OCI-LY1 (cell line): ENCODE data around the gene ACAA1.

ENCODE experiments used
- H2AFZ ChIP-seq: fragments of 200-600 bp; sonication (generic), shearing (Covaris generic); 2 replicates; pipeline ENCODE4 v1.6.0; 2014; ENCODE audit warnings: antibody characterized with exemption, mild to moderate bottlenecking, low read length
- H3F3A ChIP-seq: fragments of 200-600 bp; sonication (generic), shearing (Covaris generic); 2 replicates; pipeline ENCODE4 v1.6.0; 2014; ENCODE audit warnings: mild to moderate bottlenecking, antibody characterized with exemption, low read length, moderate library complexity; ENCODE audit not compliant: insufficient read depth
- H3K27ac ChIP-seq: fragments of 200-600 bp; sonication (generic); 2 replicates; pipeline ENCODE4 v1.5.1; 2014; ENCODE audit warnings: low read length, mixed run types, mild to moderate bottlenecking, low read depth; ENCODE audit not compliant: poor library complexity, severe bottlenecking
- H3K27me3 ChIP-seq: fragments of 200-600 bp; sonication (generic); 2 replicates; pipeline ENCODE4 v1.6.0; 2014; ENCODE audit warnings: antibody characterized with exemption, mild to moderate bottlenecking, low read length, moderate library complexity; ENCODE audit not compliant: insufficient read depth
- H3K36me3 ChIP-seq: fragments of 200-600 bp; sonication (generic); 2 replicates; pipeline ENCODE4 v1.6.1; 2014; ENCODE audit warnings: mild to moderate bottlenecking, antibody characterized with exemption, low read length, moderate library complexity, mixed read lengths; ENCODE audit not compliant: insufficient read depth
- H3K4me1 ChIP-seq: fragments of 200-600 bp; sonication (generic); 2 replicates; pipeline ENCODE4 v1.5.1; 2014; ENCODE audit warnings: mild to moderate bottlenecking, low read length, moderate library complexity; ENCODE audit not compliant: insufficient read depth, severe bottlenecking
- H3K4me2 ChIP-seq: fragments of 200-600 bp; sonication (generic), shearing (Covaris generic); 2 replicates; pipeline ENCODE4 v1.6.1; 2014; ENCODE audit warnings: low read length
- H3K4me3 ChIP-seq: fragments of 200-600 bp; sonication (generic); 2 replicates; pipeline ENCODE4 v1.5.1; 2014; ENCODE audit warnings: low read length, low read depth, mild to moderate bottlenecking, mixed read lengths; ENCODE audit not compliant: poor library complexity, severe bottlenecking
- H3K79me2 ChIP-seq: fragments of 200-600 bp; shearing (Covaris generic); 2 replicates; pipeline ENCODE4 v1.6.1; 2016; ENCODE audit warnings: mixed run types, low read length, mixed read lengths; ENCODE audit not compliant: insufficient read depth
- H3K9ac ChIP-seq: fragments of 200-600 bp; sonication (generic), shearing (Covaris generic); 2 replicates; pipeline ENCODE4 v1.6.1; 2014; ENCODE audit warnings: mild to moderate bottlenecking, low read length, mixed read lengths
- H3K9me2 ChIP-seq: fragments of 200-600 bp; sonication (generic), shearing (Covaris generic); 2 replicates; pipeline ENCODE4 v1.6.1; 2014; ENCODE audit warnings: low read depth, mild to moderate bottlenecking, low read length, mixed read lengths
- H3K9me3 ChIP-seq: fragments of 200-600 bp; shearing (Covaris generic); 2 replicates; pipeline ENCODE4 v1.6.1; 2014; ENCODE audit warnings: low read length, mixed read lengths
- H4K20me1 ChIP-seq: fragments of 200-600 bp; sonication (generic), shearing (Covaris generic); 2 replicates; pipeline ENCODE4 v1.6.0; 2016; ENCODE audit warnings: mild to moderate bottlenecking, low read length; ENCODE audit not compliant: insufficient read depth
- EZH2 ChIP-seq: fragments of 200-600 bp; sonication (generic), shearing (Covaris generic); IDR thresholded peaks from 2 replicates; pipeline ENCODE4 v1.8.0; 2017; ENCODE audit warnings: borderline replicate concordance, mixed run types, mild to moderate bottlenecking, antibody characterized with exemption, low read length, moderate library complexity, mixed read lengths
- TF ChIP-seq, protein P1 (sequence below): fragments of 200-600 bp; sonication (generic), shearing (Covaris generic); IDR thresholded peaks from 2 replicates; pipeline ENCODE4 v1.5.1; 2017; ENCODE audit warnings: mild to moderate bottlenecking, antibody characterized with exemption, low read length, moderate library complexity, mixed read lengths

ACAA1 gene

DNA sequence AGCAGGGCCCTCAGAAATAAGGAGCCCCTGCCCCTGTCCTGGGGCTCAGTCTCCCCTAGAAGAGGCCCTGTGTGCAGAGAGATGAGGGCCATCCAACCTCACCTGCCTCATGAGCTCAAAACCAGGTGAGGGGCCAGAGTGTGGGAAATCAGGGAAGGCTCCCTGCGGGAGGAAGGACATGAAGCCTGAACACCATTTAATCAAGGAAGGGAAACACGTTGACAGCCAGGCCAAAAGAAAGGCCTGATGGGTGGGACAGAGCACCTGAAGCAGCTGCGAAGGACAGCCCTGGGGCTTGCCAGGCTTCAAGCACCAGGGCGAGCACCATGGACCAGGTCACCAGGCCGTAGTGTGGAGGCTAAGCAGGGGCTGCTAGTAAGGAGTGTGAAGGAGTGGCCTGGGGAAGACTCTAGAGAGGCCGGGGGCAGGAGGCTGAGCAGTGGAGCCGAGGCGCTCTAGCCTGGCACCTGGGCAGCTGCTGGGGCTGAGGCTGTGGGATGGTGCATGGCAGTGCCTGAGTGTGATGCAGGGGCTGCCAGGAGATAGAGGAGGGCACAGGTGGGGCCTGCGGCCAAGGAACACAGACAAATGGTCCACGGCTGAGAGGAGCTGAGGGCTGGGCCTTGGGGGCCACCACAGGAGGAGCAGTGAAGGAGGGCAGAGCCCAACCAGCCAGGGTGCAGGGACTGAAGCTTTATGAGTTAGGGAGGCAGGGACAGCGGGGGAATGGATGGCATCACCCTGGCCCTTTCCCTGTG is 16.1 kb downstream of the ACAA1 start:
- peaks cover 37% of the 10 kb centered on the region for H3K36me3 ChIP-seq

DNA sequence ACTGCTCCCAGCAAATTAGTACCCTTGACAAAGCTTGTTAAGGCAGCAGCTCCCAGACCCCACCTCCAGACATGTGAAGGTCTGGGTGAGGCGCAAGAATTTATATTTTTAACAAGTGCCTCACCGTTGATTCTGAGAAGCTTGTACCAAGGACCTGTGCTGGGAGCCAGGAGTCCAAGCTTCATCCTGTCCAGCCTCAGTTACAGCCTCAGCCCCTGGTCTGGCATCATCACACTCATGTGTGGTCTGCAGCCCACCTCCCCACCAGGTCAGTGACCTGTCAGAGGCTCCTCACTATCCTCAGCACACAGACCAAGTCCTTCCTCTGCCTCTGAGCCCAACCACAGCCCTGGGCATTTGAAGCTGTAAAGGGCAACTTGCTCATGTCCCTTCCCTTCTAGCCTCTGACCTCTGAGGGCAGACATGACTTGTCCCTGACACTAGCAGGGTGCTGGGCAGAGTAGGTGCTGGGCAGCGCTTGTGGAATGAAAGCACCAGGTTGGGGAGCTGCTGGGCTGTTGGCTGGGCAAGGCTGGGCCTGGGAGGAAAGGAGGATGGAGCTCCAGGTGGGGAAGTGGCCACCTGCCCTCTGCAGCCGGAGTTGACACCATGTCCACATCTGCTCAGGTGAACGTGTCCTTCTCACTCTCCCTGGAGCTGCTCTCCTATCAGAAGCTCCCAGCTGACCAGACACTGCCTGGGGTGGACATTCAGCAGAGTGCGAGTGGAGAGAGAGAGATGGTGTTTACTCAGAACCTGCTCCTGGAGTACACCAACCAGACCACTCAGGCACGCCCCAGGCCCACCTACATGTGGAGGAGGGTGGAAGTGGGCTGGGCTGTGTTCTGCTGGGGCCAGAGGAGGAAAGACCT is 16.9 kb downstream of the ACAA1 start:
- H3K4me1 ChIP-seq: no peaks in the 10 kb centered on the region

More for the DNA sequence above, 16.1 kb downstream of the ACAA1 start:
- TF ChIP-seq EZH2: no peak
- TF ChIP-seq, protein P1, sequence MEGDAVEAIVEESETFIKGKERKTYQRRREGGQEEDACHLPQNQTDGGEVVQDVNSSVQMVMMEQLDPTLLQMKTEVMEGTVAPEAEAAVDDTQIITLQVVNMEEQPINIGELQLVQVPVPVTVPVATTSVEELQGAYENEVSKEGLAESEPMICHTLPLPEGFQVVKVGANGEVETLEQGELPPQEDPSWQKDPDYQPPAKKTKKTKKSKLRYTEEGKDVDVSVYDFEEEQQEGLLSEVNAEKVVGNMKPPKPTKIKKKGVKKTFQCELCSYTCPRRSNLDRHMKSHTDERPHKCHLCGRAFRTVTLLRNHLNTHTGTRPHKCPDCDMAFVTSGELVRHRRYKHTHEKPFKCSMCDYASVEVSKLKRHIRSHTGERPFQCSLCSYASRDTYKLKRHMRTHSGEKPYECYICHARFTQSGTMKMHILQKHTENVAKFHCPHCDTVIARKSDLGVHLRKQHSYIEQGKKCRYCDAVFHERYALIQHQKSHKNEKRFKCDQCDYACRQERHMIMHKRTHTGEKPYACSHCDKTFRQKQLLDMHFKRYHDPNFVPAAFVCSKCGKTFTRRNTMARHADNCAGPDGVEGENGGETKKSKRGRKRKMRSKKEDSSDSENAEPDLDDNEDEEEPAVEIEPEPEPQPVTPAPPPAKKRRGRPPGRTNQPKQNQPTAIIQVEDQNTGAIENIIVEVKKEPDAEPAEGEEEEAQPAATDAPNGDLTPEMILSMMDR: no peak
- H3K27me3 ChIP-seq: no peaks in the 10 kb centered on the region
- H3K9me3 ChIP-seq: no peaks in the 10 kb centered on the region
- no peak overlapping the region for H3K27ac ChIP-seq
- no peak overlapping the region for H3K4me3 ChIP-seq
- no peak overlapping the region for H3K9ac ChIP-seq
- H3F3A ChIP-seq: no peaks in the 10 kb centered on the region
- no peak overlapping the region for H2AFZ ChIP-seq
- H3K79me2 ChIP-seq: no peaks in the 10 kb centered on the region
- H3K4me1 ChIP-seq: no peaks in the 10 kb centered on the region
- H3K4me2 ChIP-seq: no peak overlapping the region
- no peaks in the 10 kb centered on the region for H4K20me1 ChIP-seq
- H3K9me2 ChIP-seq: no peaks in the 10 kb centered on the region

DNA sequence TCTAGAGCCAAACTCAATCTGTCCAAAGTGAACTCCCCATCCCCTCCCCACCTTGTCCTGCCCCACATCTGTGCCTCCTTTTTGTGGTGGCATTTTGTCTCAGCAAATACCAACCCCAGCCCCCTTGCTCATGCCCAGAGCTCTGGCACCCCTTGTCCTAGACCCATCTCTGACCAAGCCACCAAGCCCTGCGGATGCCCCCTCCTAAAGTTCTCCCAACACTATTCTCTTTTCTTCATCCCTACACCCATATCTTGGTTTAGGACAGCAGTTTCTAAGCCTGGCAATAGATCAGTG is 17.7 kb downstream of the ACAA1 start:
- no peak overlapping the region for H3K9ac ChIP-seq
- no peaks in the 10 kb centered on the region for H3K79me2 ChIP-seq
- H3K9me2 ChIP-seq: no peaks in the 10 kb centered on the region
- H3K9me3 ChIP-seq: no peaks in the 10 kb centered on the region
- H3K27ac ChIP-seq: no peak overlapping the region
- H3K4me1 ChIP-seq: no peaks in the 10 kb centered on the region
- no peak overlapping the region for H3K4me2 ChIP-seq
- TF ChIP-seq, protein P1: no peak
- TF ChIP-seq EZH2: no peak
- H3K4me3 ChIP-seq: no peak overlapping the region
- H3K27me3 ChIP-seq: no peaks in the 10 kb centered on the region
- H4K20me1 ChIP-seq: no peaks in the 10 kb centered on the region
- no peak overlapping the region for H2AFZ ChIP-seq
- peaks cover 20% of the 10 kb centered on the region for H3K36me3 ChIP-seq
- H3F3A ChIP-seq: no peaks in the 10 kb centered on the region

More for the DNA sequence above, 16.9 kb downstream of the ACAA1 start:
- no peaks in the 10 kb centered on the region for H3K27me3 ChIP-seq
- H3K9me3 ChIP-seq: no peaks in the 10 kb centered on the region
- no peaks in the 10 kb centered on the region for H3K79me2 ChIP-seq
- TF ChIP-seq, protein P1: no peak
- no peak for TF ChIP-seq EZH2
- no peak overlapping the region for H3K9ac ChIP-seq
- no peak overlapping the region for H3K4me2 ChIP-seq
- peaks cover 29% of the 10 kb centered on the region for H3K36me3 ChIP-seq
- H4K20me1 ChIP-seq: no peaks in the 10 kb centered on the region
- no peak overlapping the region for H2AFZ ChIP-seq
- no peaks in the 10 kb centered on the region for H3F3A ChIP-seq
- no peak overlapping the region for H3K4me3 ChIP-seq
- no peaks in the 10 kb centered on the region for H3K9me2 ChIP-seq
- no peak overlapping the region for H3K27ac ChIP-seq
